Measurements from ENCODE around the gene TANGO6.

GRCh38 chr16:69039333-69039941, 196.1 kb downstream of the TANGO6 start:
- TF ChIP-seq FOXM1 (IDR thresholded peaks at IDR 0.05; ENCODE audit: borderline replicate concordance): no peak
- no peak for TF ChIP-seq FOXA1 (IDR thresholded peaks at IDR 0.05)
- TF ChIP-seq BHLHE40 (IDR thresholded peaks at IDR 0.05; ENCODE audit: borderline replicate concordance): no peak
- no peak for TF ChIP-seq HDGF (IDR thresholded peaks at IDR 0.05; ENCODE audit: borderline replicate concordance)
- TF ChIP-seq SP1 (IDR thresholded peaks at IDR 0.05): no peak
- no peak for TF ChIP-seq ZNF384 (IDR thresholded peaks at IDR 0.05)
- TF ChIP-seq SUZ12 (IDR thresholded peaks at IDR 0.05): no peak
- no peak for TF ChIP-seq TARDBP (IDR thresholded peaks at IDR 0.05)
- no peak for TF ChIP-seq LEF1 (IDR thresholded peaks at IDR 0.05; ENCODE audit: borderline replicate concordance)
- no peak for TF ChIP-seq ELF4 (IDR thresholded peaks at IDR 0.05)
